HG03039 (cell line): Measurements from ENCODE around the gene ARFIP1.
"Not testable (repeated sequence)": the region's sequence is repeated elsewhere in the genome, so short reads cannot be mapped to it uniquely, and the experiment has no call there.

Experiments
- ATAC-seq: cut with Tn5 transposase; IDR thresholded peaks from one replicate; pipeline ENCODE4 v1.9.1; 2021; ENCODE audit warnings: mild to moderate bottlenecking, moderate library complexity; ENCODE audit not compliant: unreplicated experiment

ARFIP1 gene

GRCh38 chr4:152843481-152844090, 63.8 kb downstream of the ARFIP1 start:
- no peak for ATAC-seq

DNA sequence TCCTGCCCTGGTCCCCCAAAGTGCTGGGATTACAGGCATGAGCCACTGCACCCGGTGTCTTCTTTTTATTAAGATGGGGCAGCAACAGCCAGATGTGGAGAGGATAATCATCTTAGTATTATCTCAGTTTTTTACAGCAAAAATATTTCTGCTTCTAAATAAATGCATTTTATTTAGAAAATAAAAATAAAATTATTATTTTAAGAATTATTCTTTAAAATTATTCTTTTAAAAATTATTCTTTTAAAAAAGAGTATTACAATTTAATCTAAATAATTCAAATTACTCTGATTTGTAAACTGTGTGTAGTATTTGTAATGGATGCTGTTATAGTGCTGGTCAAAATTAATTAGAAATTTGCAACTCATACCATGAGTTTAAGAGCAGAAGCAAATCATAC, 67.6 kb downstream of the ARFIP1 start:
- ATAC-seq = no peak

- no peak for ATAC-seq
Measured at GRCh38 chr4:152848508-152848907, 68.8 kb downstream of the ARFIP1 start.

- ATAC-seq = no peak
Measured at GRCh38 chr4:152849350-152849749, 69.6 kb downstream of the ARFIP1 start.

DNA sequence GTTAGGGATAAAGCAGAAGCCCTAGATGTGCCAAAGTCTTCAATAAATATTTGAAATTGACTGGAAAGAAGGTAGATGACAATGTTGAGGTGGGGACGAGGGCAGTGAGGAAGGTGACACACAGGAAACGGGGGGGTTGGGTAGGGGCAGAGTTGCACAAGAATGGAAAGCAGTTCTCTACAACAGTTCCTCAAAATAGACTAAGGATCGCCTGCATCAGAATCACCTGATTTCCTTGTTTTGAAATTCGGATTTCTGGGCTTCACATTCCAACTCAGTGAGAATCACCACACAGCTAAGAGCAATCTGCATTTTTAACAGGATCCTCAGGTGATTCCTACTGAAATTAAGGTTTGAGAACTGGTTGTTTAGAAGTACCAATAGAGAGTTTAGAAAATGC, 70.6 kb downstream of the ARFIP1 start:
- no peak for ATAC-seq

- no peak for ATAC-seq
Measured at GRCh38 chr4:152851226-152851625, 71.5 kb downstream of the ARFIP1 start.

- ATAC-seq = no peak
Measured at GRCh38 chr4:152853293-152853692, 73.5 kb downstream of the ARFIP1 start.

DNA sequence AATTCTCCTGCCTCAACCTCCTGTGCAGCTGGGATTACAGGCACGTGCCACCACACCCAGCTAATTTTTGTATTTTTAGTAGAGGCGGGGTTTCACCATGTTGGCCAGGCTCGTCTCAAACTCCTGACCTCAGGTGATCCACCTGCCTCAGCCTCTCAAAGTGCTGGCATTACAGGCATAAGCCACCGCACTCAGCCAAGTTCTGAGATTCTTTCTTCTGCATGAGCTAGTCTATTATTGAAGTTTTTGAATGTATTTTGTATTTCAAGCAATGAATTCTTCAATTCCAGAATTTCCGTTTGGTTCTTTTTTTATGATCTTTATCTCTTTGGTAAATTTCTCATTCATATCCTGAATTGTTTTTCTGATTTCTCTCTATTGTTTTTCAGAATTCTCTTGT, 74.3 kb downstream of the ARFIP1 start:
- not testable (repeated sequence) for ATAC-seq

DNA sequence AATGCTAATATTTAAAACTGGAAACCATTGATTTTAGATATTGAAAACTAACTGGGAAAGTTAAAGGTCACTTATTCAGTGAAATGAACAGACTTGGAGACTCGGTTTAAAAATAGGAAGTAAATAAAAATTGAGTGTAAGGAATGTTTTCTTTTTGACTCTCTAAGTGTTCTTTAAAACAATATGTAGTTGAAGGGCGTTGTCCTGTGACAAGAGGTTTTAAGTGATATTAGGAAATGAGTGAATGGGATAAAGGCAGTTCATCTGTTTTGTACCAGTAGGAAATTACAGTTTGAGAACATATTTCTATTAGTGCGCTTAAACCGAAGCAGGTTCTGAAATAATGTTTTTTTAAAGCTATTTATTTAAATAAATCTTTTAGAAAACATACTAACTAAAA, 77.2 kb downstream of the ARFIP1 start:
- ATAC-seq = no peak

DNA sequence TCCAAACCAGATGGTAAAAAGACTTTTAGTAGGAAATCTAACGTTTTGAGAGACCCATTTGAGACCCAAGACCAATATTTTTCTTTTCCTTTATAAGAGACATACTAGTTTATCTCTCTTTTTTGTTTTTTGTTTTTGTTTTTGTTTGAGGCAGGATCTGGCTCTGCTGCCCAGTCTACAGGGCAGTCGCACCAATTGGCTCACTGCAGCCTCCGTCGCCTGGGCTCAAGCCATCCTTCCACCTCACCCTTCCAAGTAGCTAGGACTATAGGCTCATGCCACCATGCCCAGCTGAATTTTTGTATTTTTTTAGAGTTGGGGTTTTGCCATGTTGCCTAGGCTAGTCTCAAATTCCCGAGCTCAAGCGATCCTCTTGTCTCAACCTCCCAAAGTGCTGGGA, 79.2 kb downstream of the ARFIP1 start:
- ATAC-seq = no peak

- no peak for ATAC-seq
Measured at GRCh38 chr4:152860046-152860445, 80.3 kb downstream of the ARFIP1 start.

DNA sequence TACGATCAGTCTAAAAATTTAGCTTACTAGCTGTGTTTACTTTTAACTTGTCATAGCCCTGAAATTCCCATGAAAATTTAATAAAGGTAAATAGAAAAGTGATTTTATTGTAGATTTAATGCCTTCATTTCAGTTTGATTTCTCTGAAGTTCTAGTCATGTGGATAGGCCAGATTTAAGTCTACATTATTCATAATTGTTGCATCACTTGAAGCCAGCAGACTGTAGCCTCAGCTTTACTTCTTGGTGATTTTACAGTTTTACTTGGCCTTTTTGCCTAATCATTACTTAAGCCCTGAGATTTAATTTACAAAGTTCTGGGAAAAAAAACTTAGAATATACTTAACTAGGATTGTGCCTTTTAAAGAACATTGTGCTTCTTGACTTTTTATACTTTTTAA, 82.9 kb downstream of the ARFIP1 start:
- no peak for ATAC-seq

DNA sequence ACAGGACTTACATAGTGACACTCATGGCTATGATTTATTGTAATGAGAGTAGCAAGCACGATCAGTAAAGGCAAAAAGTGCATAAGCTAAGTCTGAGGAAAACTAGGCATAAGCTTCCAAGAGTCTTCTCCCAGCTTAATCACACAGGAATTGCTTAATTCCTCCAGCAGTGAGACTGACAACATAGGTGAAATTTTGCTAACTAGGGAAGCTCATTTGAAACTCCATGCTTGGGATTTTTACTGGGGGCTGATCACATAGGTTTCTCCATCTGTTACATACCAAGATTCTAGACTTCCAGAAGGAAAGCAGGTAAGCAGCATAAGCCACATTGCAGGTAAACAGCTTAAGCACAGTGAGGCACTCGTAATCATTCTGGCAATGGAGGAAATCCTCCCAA, 84.6 kb downstream of the ARFIP1 start:
- ATAC-seq = no peak

- ATAC-seq = not testable (repeated sequence)
Measured at GRCh38 chr4:152866432-152866993, 86.8 kb downstream of the ARFIP1 start.

DNA sequence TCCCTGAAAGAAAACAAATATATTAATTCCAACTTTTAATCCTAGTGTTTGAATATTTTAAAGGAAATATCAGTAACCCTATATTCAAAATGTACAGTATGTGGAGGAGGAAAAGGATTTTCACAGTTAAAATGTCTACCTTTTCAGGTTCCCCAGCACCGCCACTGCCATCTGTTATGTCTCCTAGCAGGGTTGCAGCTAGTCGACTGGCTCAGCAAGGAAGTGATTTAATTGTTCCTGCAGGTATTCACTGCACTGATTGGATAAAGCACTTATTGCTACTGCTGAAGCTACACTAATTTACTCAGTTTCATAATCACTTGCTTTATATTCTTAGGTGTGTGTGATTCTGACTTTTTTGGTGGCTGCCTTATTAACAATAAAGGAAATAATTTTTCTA, 90.9 kb downstream of the ARFIP1 start:
- ATAC-seq = no peak

- ATAC-seq = no peak
Measured at GRCh38 chr4:152875261-152875660, 95.5 kb downstream of the ARFIP1 start.

DNA sequence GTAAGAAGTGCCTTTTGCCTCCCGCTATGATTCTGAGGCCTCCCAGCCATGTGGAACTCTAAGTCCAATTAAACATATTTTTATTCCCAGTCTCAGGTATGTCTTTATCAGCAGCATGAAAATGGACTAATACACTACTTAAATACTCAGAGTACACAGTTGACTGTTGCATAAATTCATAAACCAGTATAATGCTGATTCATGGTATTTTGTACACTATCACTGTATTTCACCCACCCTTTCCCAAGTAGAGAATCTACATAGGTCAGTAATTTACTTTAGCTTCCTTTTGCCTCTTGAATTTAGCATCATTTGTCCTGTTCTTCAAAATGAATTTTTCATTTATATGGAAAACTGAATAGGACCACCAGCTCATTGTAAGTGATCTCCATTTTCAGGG, 98.1 kb downstream of the ARFIP1 start:
- no peak for ATAC-seq

GRCh38 chr4:152880263-152880662, 100.5 kb downstream of the ARFIP1 start:
- ATAC-seq = no peak

DNA sequence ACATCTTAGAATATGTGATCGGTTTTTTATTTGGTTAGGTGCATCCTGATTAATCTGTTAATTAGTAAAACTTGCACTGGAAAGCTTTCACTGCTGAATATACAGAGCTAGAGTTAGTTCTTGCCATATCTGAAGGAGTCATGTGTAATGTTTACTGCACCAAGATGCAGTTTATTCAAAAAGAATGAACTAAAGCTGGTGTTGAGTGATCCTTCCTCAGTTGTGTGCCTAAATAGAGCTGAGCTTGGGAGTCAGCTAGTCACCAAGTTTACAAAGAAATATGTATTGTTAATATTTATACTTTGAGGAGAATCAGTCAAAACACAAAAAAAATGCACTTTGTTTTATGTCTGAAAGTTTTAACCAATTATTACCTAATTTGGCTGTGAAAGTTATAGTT, 102.2 kb downstream of the ARFIP1 start:
- ATAC-seq = no peak

DNA sequence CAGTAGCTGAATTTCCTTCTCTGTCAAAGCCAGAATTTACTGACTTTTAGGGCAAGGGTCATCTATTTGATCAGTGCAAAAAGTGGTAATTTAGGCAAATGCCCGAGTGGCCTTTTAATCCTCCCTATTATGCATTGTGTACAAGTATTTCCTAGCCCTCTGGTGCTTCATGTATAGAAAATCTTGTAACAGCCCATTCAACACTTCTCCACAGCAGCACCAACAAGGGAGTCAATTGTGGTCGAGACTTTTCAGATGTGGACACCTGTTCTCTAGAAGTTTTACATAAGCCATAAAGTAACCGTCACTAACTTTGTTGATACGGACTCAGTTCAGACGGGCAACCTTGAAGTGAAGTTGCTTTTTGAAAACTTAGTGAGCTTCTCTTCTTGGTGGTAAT, 105.4 kb downstream of the ARFIP1 start:
- no peak for ATAC-seq

GRCh38 chr4:152886201-152886600, 106.4 kb downstream of the ARFIP1 start:
- no peak for ATAC-seq

DNA sequence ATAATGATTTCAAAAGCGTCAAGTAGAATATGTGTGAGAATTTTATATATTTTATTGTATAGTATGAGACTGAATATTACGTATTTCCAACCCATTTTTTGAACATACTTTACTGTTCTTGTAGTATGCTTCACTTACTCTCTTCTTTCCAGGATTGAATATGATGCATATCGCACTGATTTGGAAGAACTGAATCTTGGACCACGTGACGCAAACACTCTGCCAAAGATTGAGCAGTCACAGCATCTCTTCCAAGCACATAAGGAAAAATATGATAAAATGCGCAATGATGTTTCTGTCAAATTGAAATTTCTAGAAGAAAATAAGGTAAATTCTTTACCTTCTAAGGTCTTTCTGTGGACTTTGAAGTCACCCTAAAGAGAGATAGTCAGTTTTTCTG, 108.2 kb downstream of the ARFIP1 start:
- no peak for ATAC-seq

- no peak for ATAC-seq
Measured at GRCh38 chr4:152892974-152893373, 113.2 kb downstream of the ARFIP1 start.
